Neuronal stem cell (in vitro differentiated cells): ENCODE measurements around the gene MSMO1. TPM values are rescaled to one million over a fixed set of nuclear protein-coding genes. Genes with fewer than 3 reads are reported as not detected.
A peak's percentile ranks its signal among the peaks of the same experiment; 100 is the strongest.
"Not testable (repeated sequence)": the region's sequence is repeated elsewhere in the genome, so short reads cannot be mapped to it uniquely, and the experiment has no call there.

Source experiments
- DNase-seq: peaks from one replicate; pipeline ENCODE4 v3.0.0-alpha.2; 2013; ENCODE audit warnings: low spot score
- H2AFZ ChIP-seq: one replicate; pipeline ENCODE4 v1.6.1; 2013; ENCODE audit warnings: mild to moderate bottlenecking, low read length, inconsistent platforms
- H2AK5ac ChIP-seq: 2 replicates; pipeline ENCODE4 v1.6.1; 2013; ENCODE audit warnings: low read depth, mild to moderate bottlenecking, inconsistent platforms, low read length, moderate library complexity, mixed read lengths
- H2BK120ac ChIP-seq: 2 replicates; pipeline ENCODE4 v1.6.1; 2013; ENCODE audit warnings: low read depth, mild to moderate bottlenecking, inconsistent platforms, low read length, moderate library complexity, mixed read lengths
- H2BK12ac ChIP-seq: one replicate; pipeline ENCODE4 v1.6.1; 2013; ENCODE audit warnings: low read length, inconsistent platforms
- H2BK15ac ChIP-seq: 2 replicates; pipeline ENCODE4 v1.6.1; 2013; ENCODE audit warnings: mild to moderate bottlenecking, low read length, inconsistent platforms, mixed read lengths
- H2BK5ac ChIP-seq: one replicate; pipeline ENCODE4 v1.6.1; 2013; ENCODE audit warnings: inconsistent platforms, mild to moderate bottlenecking, low read length, moderate library complexity
- H3K14ac ChIP-seq: one replicate; pipeline ENCODE4 v1.6.1; 2013; ENCODE audit warnings: low read length, inconsistent platforms
- H3K18ac ChIP-seq: 2 replicates; pipeline ENCODE4 v1.6.1; 2013; ENCODE audit warnings: low read length, inconsistent platforms
- H3K23ac ChIP-seq: 2 replicates; pipeline ENCODE4 v1.6.1; 2013; ENCODE audit warnings: low read depth, mild to moderate bottlenecking, mixed read lengths, low read length, inconsistent platforms; ENCODE audit not compliant: poor library complexity
- H3K27ac ChIP-seq: replicated peaks from 3 replicates; pipeline ENCODE4 v1.5.1; 2013; ENCODE audit warnings: low read length, inconsistent platforms
- H3K27me3 ChIP-seq, 3 experiments: 2 replicates each; pipeline ENCODE4 v1.6.1; 2013; ENCODE audit warnings: low read length in 3 of 3, mild to moderate bottlenecking in 2 of 3, inconsistent platforms in 1 of 3, low read depth in 1 of 3, mixed read lengths in 1 of 3, moderate library complexity in 1 of 3; ENCODE audit not compliant: control insufficient read depth in 3 of 3, insufficient read depth in 3 of 3
- H3K36me3 ChIP-seq, 2 donors: replicated peaks in 1 of 2; 2 replicates each; pipeline ENCODE4 v1.6.1; 2013; ENCODE audit warnings: low read length in 2 of 2; ENCODE audit not compliant: control insufficient read depth in 2 of 2, insufficient read depth in 2 of 2
- H3K4ac ChIP-seq: 2 replicates; pipeline ENCODE4 v1.6.1; 2013; ENCODE audit warnings: inconsistent platforms, mild to moderate bottlenecking, low read length, moderate library complexity
- H3K4me1 ChIP-seq, 2 donors: 1 replicate in 1 of 2; 2 replicates in 1 of 2; pipeline ENCODE4 v1.6.1; 2013; ENCODE audit warnings: low read length in 2 of 2, low read depth in 1 of 2; ENCODE audit not compliant: control insufficient read depth in 2 of 2, insufficient read depth in 1 of 2
- H3K4me2 ChIP-seq: one replicate; pipeline ENCODE4 v1.6.1; 2013; ENCODE audit warnings: mild to moderate bottlenecking, low read length, inconsistent platforms; ENCODE audit not compliant: insufficient read depth, poor library complexity, severe bottlenecking
- H3K4me3 ChIP-seq, 2 donors: 2 replicates each; pipeline ENCODE4 v1.5.1; 2013; ENCODE audit warnings: low read length in 2 of 2, mild to moderate bottlenecking in 2 of 2, inconsistent platforms in 1 of 2, moderate library complexity in 1 of 2
- H3K79me1 ChIP-seq: one replicate; pipeline ENCODE4 v1.6.1; 2013; ENCODE audit warnings: low read depth, mild to moderate bottlenecking, inconsistent platforms, low read length, moderate library complexity
- H3K9ac ChIP-seq: one replicate; pipeline ENCODE4 v1.6.1; 2013; ENCODE audit warnings: mild to moderate bottlenecking, low read depth, low read length, inconsistent platforms; ENCODE audit not compliant: poor library complexity
- H3K9me3 ChIP-seq, 2 donors: replicated peaks in 1 of 2; 2 replicates each; pipeline versions ENCODE3 to v1.6.1; 2013; ENCODE audit warnings: low read length in 2 of 2, mild to moderate bottlenecking in 2 of 2, inconsistent platforms in 1 of 2, low read depth in 1 of 2, mixed read lengths in 1 of 2, moderate library complexity in 1 of 2; ENCODE audit not compliant: control insufficient read depth in 2 of 2, insufficient read depth in 1 of 2
- H4K8ac ChIP-seq: one replicate; pipeline ENCODE4 v1.6.1; 2013; ENCODE audit warnings: low read depth, mild to moderate bottlenecking, inconsistent platforms, low read length, moderate library complexity
- H4K91ac ChIP-seq: one replicate; pipeline ENCODE4 v1.6.1; 2013; ENCODE audit warnings: low read length, low read depth, mild to moderate bottlenecking, inconsistent platforms; ENCODE audit not compliant: poor library complexity
- WGBS, 2 donors: extraction: QIAGEN DNeasy Blood & Tissue Kit; methylation state at CpG; one replicate each; pipeline ENCODE4 v1.1.7; 2013; ENCODE audit warnings: missing lambda C conversion rate in 2 of 2, mixed read lengths in 1 of 2; ENCODE audit not compliant: insufficient read length in 2 of 2, insufficient replicate concordance in 1 of 2; ENCODE audit errors: extremely low coverage in 2 of 2; 5-methylcytosine and 5-hydroxymethylcytosine counted together
- polyA plus RNA-seq, 2 experiments: library from polyadenylated mRNA; stranded (reverse); fragments of 200-250 nt; gene quantifications; one replicate each; pipeline ENCODE4 v1.2.3, GENCODE V29; 2013

MSMO1 gene
- polyA plus RNA-seq (2013, experiment 1 of 2): 226 TPM
- 233 TPM for polyA plus RNA-seq (2013, experiment 2 of 2)

GRCh38 chr4:165327211-165328100 lies at the start of gene MSMO1:
MSMO1 (plus strand) TSS chr4:165327669; CDS start chr4:165333371, 5,702 bp downstream.
- peaks cover 3 to 15% of the 10 kb centered on the region in 2 donors for H3K9me3 ChIP-seq
- H3K14ac ChIP-seq: peak within 1 kb of the TSS; percentile 79
- H2BK15ac ChIP-seq: no peak within 1 kb of the TSS
- no peaks in the 10 kb centered on the region for H3K79me1 ChIP-seq
- no peak within 1 kb of the TSS for H4K91ac ChIP-seq
- no peak within 1 kb of the TSS for H4K8ac ChIP-seq
- H3K4me2 ChIP-seq: peak within 1 kb of the TSS; percentile 58
- DNase-seq: peak; percentile 97
- H3K36me3 ChIP-seq: peaks cover 6 to 43% of the 10 kb centered on the region in 2 donors
- peak within 1 kb of the TSS; percentile 77 to 99 for H3K4me3 ChIP-seq
- peak within 1 kb of the TSS; percentile 95 for H2BK5ac ChIP-seq
- H2BK12ac ChIP-seq: no peak within 1 kb of the TSS
- WGBS, 2 donors: no CpG with 5 or more reads among the region's 76 CpGs
- peak within 1 kb of the TSS; percentile 60 for H2AFZ ChIP-seq
- peak within 1 kb of the TSS; percentile 97 for H3K18ac ChIP-seq
- H3K4ac ChIP-seq: no peak within 1 kb of the TSS
- peaks cover 3 to 8% of the 10 kb centered on the region in 2 donors for H3K4me1 ChIP-seq
- peaks cover 0 to 1% (median 0%) of the 10 kb centered on the region in 3 experiments for H3K27me3 ChIP-seq
- H2AK5ac ChIP-seq: peak within 1 kb of the TSS; percentile 27
- peak within 1 kb of the TSS; percentile 49 for H2BK120ac ChIP-seq
- H3K23ac ChIP-seq: peak within 1 kb of the TSS; percentile 56
- peak within 1 kb of the TSS; percentile 88 for H3K9ac ChIP-seq
- H3K27ac ChIP-seq: peak within 1 kb of the TSS; percentile 78

- H2AK5ac ChIP-seq, H2BK120ac ChIP-seq, H3K23ac ChIP-seq, H4K8ac ChIP-seq, H3K9ac ChIP-seq, H2BK15ac ChIP-seq, H2BK12ac ChIP-seq, H3K4me3 ChIP-seq, H2AFZ ChIP-seq, H3K9me3 ChIP-seq, H3K14ac ChIP-seq, H3K79me1 ChIP-seq, H3K4me2 ChIP-seq, H2BK5ac ChIP-seq, H3K27ac ChIP-seq, H3K18ac ChIP-seq, H3K4me1 ChIP-seq, H4K91ac ChIP-seq, DNase-seq, H3K4ac ChIP-seq, H3K27me3 ChIP-seq, H3K36me3 ChIP-seq: not testable (repeated sequence)
- no CpG with 5 or more reads among the region's 20 CpGs for WGBS, 2 donors
Observed at GRCh38 chr4:165279531-165279930, 47.9 kb upstream of the MSMO1 start.

GRCh38 chr4:165284697-165285096 lies 42.8 kb upstream of the MSMO1 start:
- H2BK12ac ChIP-seq, H3K27ac ChIP-seq, H3K27me3 ChIP-seq, H4K8ac ChIP-seq, H2AFZ ChIP-seq, H3K4me1 ChIP-seq, H2BK120ac ChIP-seq, H4K91ac ChIP-seq, H3K79me1 ChIP-seq, H3K23ac ChIP-seq, H3K14ac ChIP-seq, H2AK5ac ChIP-seq, H3K4ac ChIP-seq, DNase-seq, H3K36me3 ChIP-seq, H3K4me3 ChIP-seq, H3K18ac ChIP-seq, H2BK5ac ChIP-seq, H2BK15ac ChIP-seq, H3K9ac ChIP-seq, H3K4me2 ChIP-seq: not testable (repeated sequence)
- WGBS, 2 donors: no CpG with 5 or more reads among the region's 3 CpGs
- H3K9me3 ChIP-seq: peaks cover 0 to 10% of the 10 kb centered on the region in 2 donors

GRCh38 chr4:165286619-165287340 lies 40.7 kb upstream of the MSMO1 start:
- not testable (repeated sequence) for H2BK5ac ChIP-seq, H3K14ac ChIP-seq, H3K9ac ChIP-seq, H3K79me1 ChIP-seq, H3K4me2 ChIP-seq, H2AFZ ChIP-seq, H3K36me3 ChIP-seq, H3K27ac ChIP-seq, H4K8ac ChIP-seq, H3K18ac ChIP-seq, H4K91ac ChIP-seq, H2BK15ac ChIP-seq, H3K4me1 ChIP-seq, H2AK5ac ChIP-seq, H3K23ac ChIP-seq, H2BK12ac ChIP-seq, H3K27me3 ChIP-seq, H2BK120ac ChIP-seq, H3K4ac ChIP-seq, DNase-seq, H3K4me3 ChIP-seq
- WGBS, 2 donors: no CpG with 5 or more reads among the region's 4 CpGs
- H3K9me3 ChIP-seq: peaks cover 0 to 14% of the 10 kb centered on the region in 2 donors
